ENCODE results near the gene PGAM2.

The PGAM2 gene

GRCh38 chr7:44086627-44087026 is 21.3 kb upstream of the PGAM2 start:
- Histone ChIP-seq H2BK12ac (ENCODE audit: low read length in 2 of 2) (no peak overlapping the region), H4K91ac (ENCODE audit: low read length) (no peak overlapping the region), H3K4me2 (ENCODE audit: low read length, poor library complexity, severe bottlenecking) (no peak overlapping the region), H2BK5ac (ENCODE audit: low read depth, low read length, poor library complexity, severe bottlenecking) (no peak overlapping the region), H3K79me1 (replicated peaks; ENCODE audit: low read length, poor library complexity, severe bottlenecking) (no peaks in the 10 kb centered on the region), H3K4me3 (ENCODE audit: insufficient read depth in 1 of 2, low read depth in 1 of 2, low read length in 2 of 2) (no peak overlapping the region), H3K9ac (ENCODE audit: low read length) (peak overlapping the region; percentile 92), H3K36me3 (ENCODE audit: control insufficient read depth in 1 of 2, insufficient read depth in 2 of 2, low read depth in 1 of 2, low read length in 2 of 2) (no peaks in the 10 kb centered on the region), H3K9me3 (ENCODE audit: control insufficient read depth, low read length) (no peaks in the 10 kb centered on the region), H2AFZ (ENCODE audit: low read depth, low read length) (no peak overlapping the region), H3K27me3 (ENCODE audit: control insufficient read depth in 1 of 2, insufficient read depth in 1 of 2, low read length in 2 of 2) (no peaks in the 10 kb centered on the region), H2AK5ac (ENCODE audit: low read length, severe bottlenecking) (peak overlapping the region; percentile 93), H3K18ac (ENCODE audit: low read depth in 1 of 2, low read length in 2 of 2) (no peak overlapping the region), H2BK120ac (ENCODE audit: low read depth, low read length) (no peak overlapping the region), H3K4ac (ENCODE audit: low read depth in 1 of 2, low read length in 2 of 2) (no peak overlapping the region), H3K4me1 (ENCODE audit: control insufficient read depth, insufficient read depth, low read depth, low read length) (peaks cover 30% of the 10 kb centered on the region), H3K14ac (ENCODE audit: low read length in 2 of 2) (no peak overlapping the region), H3K27ac (ENCODE audit: low read length, poor library complexity, severe bottlenecking) (peak overlapping the region; percentile 99), H3K23ac (ENCODE audit: low read length in 2 of 2) (no peak overlapping the region), H4K8ac (ENCODE audit: low read length) (no peak overlapping the region), H2BK15ac (ENCODE audit: low read depth, poor library complexity, severe bottlenecking) (no peak overlapping the region)
- DNase-seq: no peak
- WGBS: 92% methylated on average over 3 of the region's 3 CpGs

GRCh38 chr7:44085546-44085945 is 20.2 kb upstream of the PGAM2 start:
- Histone ChIP-seq H3K4me3 (ENCODE audit: insufficient read depth in 1 of 2, low read depth in 1 of 2, low read length in 2 of 2) (no peak overlapping the region), H3K27me3 (ENCODE audit: control insufficient read depth in 1 of 2, insufficient read depth in 1 of 2, low read length in 2 of 2) (no peaks in the 10 kb centered on the region), H3K36me3 (ENCODE audit: control insufficient read depth in 1 of 2, insufficient read depth in 2 of 2, low read depth in 1 of 2, low read length in 2 of 2) (peaks cover 6% of the 10 kb centered on the region in 2 experiments), H2BK5ac (ENCODE audit: low read depth, low read length, poor library complexity, severe bottlenecking) (peak overlapping the region; percentile 10), H3K9me3 (ENCODE audit: control insufficient read depth, low read length) (no peaks in the 10 kb centered on the region), H3K4me1 (ENCODE audit: control insufficient read depth, insufficient read depth, low read depth, low read length) (peaks cover 35% of the 10 kb centered on the region), H3K14ac (ENCODE audit: low read length in 2 of 2) (no peak overlapping the region), H3K23ac (ENCODE audit: low read length in 2 of 2) (no peak overlapping the region), H3K18ac (ENCODE audit: low read depth in 1 of 2, low read length in 2 of 2) (peak overlapping the region in 1 of 2 experiments; percentile 42), H4K91ac (ENCODE audit: low read length) (no peak overlapping the region), H3K27ac (ENCODE audit: low read length, poor library complexity, severe bottlenecking) (peak overlapping the region; percentile 89), H4K8ac (ENCODE audit: low read length) (no peak overlapping the region), H2BK120ac (ENCODE audit: low read depth, low read length) (no peak overlapping the region), H3K9ac (ENCODE audit: low read length) (peak overlapping the region; percentile 21), H2AFZ (ENCODE audit: low read depth, low read length) (no peak overlapping the region), H3K79me1 (replicated peaks; ENCODE audit: low read length, poor library complexity, severe bottlenecking) (peaks cover 6% of the 10 kb centered on the region), H2BK15ac (ENCODE audit: low read depth, poor library complexity, severe bottlenecking) (no peak overlapping the region), H3K4ac (ENCODE audit: low read depth in 1 of 2, low read length in 2 of 2) (no peak overlapping the region), H2BK12ac (ENCODE audit: low read length in 2 of 2) (no peak overlapping the region), H2AK5ac (ENCODE audit: low read length, severe bottlenecking) (peak overlapping the region; percentile 98), H3K4me2 (ENCODE audit: low read length, poor library complexity, severe bottlenecking) (no peak overlapping the region)
- 85% methylated on average over 3 of the region's 3 CpGs for WGBS
- DNase-seq: no peak

GRCh38 chr7:44084701-44085100 is 19.3 kb upstream of the PGAM2 start:
- peaks cover 44% of the 10 kb centered on the region for H3K4me1 ChIP-seq (ENCODE audit: control insufficient read depth, insufficient read depth, low read depth, low read length)
- H4K8ac ChIP-seq (ENCODE audit: low read length): no peak overlapping the region
- H3K79me1 ChIP-seq (replicated peaks; ENCODE audit: low read length, poor library complexity, severe bottlenecking): peaks cover 13% of the 10 kb centered on the region
- no peaks in the 10 kb centered on the region for H3K27me3 ChIP-seq (ENCODE audit: control insufficient read depth in 1 of 2, insufficient read depth in 1 of 2, low read length in 2 of 2)
- H4K91ac ChIP-seq (ENCODE audit: low read length): no peak overlapping the region
- H2BK12ac ChIP-seq (ENCODE audit: low read length in 2 of 2): no peak overlapping the region
- no peaks in the 10 kb centered on the region for H3K9me3 ChIP-seq (ENCODE audit: control insufficient read depth, low read length)
- no peak overlapping the region for H2BK5ac ChIP-seq (ENCODE audit: low read depth, low read length, poor library complexity, severe bottlenecking)
- no peak overlapping the region for H3K18ac ChIP-seq (ENCODE audit: low read depth in 1 of 2, low read length in 2 of 2)
- H3K4ac ChIP-seq (ENCODE audit: low read depth in 1 of 2, low read length in 2 of 2): no peak overlapping the region
- H2BK15ac ChIP-seq (ENCODE audit: low read depth, poor library complexity, severe bottlenecking): no peak overlapping the region
- 56% methylated on average over 4 of the region's 4 CpGs for WGBS
- no peak overlapping the region for H3K4me2 ChIP-seq (ENCODE audit: low read length, poor library complexity, severe bottlenecking)
- no peak for DNase-seq
- H3K23ac ChIP-seq (ENCODE audit: low read length in 2 of 2): no peak overlapping the region
- H3K14ac ChIP-seq (ENCODE audit: low read length in 2 of 2): no peak overlapping the region
- H3K36me3 ChIP-seq (ENCODE audit: control insufficient read depth in 1 of 2, insufficient read depth in 2 of 2, low read depth in 1 of 2, low read length in 2 of 2): peaks cover 14% of the 10 kb centered on the region in 2 experiments
- H2AK5ac ChIP-seq (ENCODE audit: low read length, severe bottlenecking): no peak overlapping the region
- H3K9ac ChIP-seq (ENCODE audit: low read length): peak overlapping the region; percentile 36
- no peak overlapping the region for H2BK120ac ChIP-seq (ENCODE audit: low read depth, low read length)
- H3K4me3 ChIP-seq (ENCODE audit: insufficient read depth in 1 of 2, low read depth in 1 of 2, low read length in 2 of 2): no peak overlapping the region
- H2AFZ ChIP-seq (ENCODE audit: low read depth, low read length): no peak overlapping the region
- peak overlapping the region; percentile 89 for H3K27ac ChIP-seq (ENCODE audit: low read length, poor library complexity, severe bottlenecking)

GRCh38 chr7:44083796-44084195 is 18.4 kb upstream of the PGAM2 start:
- H2BK120ac ChIP-seq (ENCODE audit: low read depth, low read length): no peak overlapping the region
- H4K8ac ChIP-seq (ENCODE audit: low read length): no peak overlapping the region
- H2BK12ac ChIP-seq (ENCODE audit: low read length in 2 of 2): no peak overlapping the region
- H3K23ac ChIP-seq (ENCODE audit: low read length in 2 of 2): no peak overlapping the region
- H3K14ac ChIP-seq (ENCODE audit: low read length in 2 of 2): no peak overlapping the region
- no peaks in the 10 kb centered on the region for H3K27me3 ChIP-seq (ENCODE audit: control insufficient read depth in 1 of 2, insufficient read depth in 1 of 2, low read length in 2 of 2)
- H3K4me3 ChIP-seq (ENCODE audit: insufficient read depth in 1 of 2, low read depth in 1 of 2, low read length in 2 of 2): peak overlapping the region in 1 of 2 experiments; percentile 79
- peaks cover 49% of the 10 kb centered on the region for H3K4me1 ChIP-seq (ENCODE audit: control insufficient read depth, insufficient read depth, low read depth, low read length)
- H3K4me2 ChIP-seq (ENCODE audit: low read length, poor library complexity, severe bottlenecking): no peak overlapping the region
- peak overlapping the region; percentile 14 for H4K91ac ChIP-seq (ENCODE audit: low read length)
- H2AFZ ChIP-seq (ENCODE audit: low read depth, low read length): peak overlapping the region; percentile 1
- H2BK5ac ChIP-seq (ENCODE audit: low read depth, low read length, poor library complexity, severe bottlenecking): no peak overlapping the region
- H3K9ac ChIP-seq (ENCODE audit: low read length): peak overlapping the region; percentile 89
- no peaks in the 10 kb centered on the region for H3K9me3 ChIP-seq (ENCODE audit: control insufficient read depth, low read length)
- peak overlapping the region; percentile 80 for H2AK5ac ChIP-seq (ENCODE audit: low read length, severe bottlenecking)
- DNase-seq: no peak
- peaks cover 22 to 23% of the 10 kb centered on the region in 2 experiments for H3K36me3 ChIP-seq (ENCODE audit: control insufficient read depth in 1 of 2, insufficient read depth in 2 of 2, low read depth in 1 of 2, low read length in 2 of 2)
- no peak overlapping the region for H3K18ac ChIP-seq (ENCODE audit: low read depth in 1 of 2, low read length in 2 of 2)
- H3K27ac ChIP-seq (ENCODE audit: low read length, poor library complexity, severe bottlenecking): peak overlapping the region; percentile 89
- WGBS: 100% methylated on average over 2 of the region's 3 CpGs
- no peak overlapping the region for H3K4ac ChIP-seq (ENCODE audit: low read depth in 1 of 2, low read length in 2 of 2)
- no peak overlapping the region for H2BK15ac ChIP-seq (ENCODE audit: low read depth, poor library complexity, severe bottlenecking)
- peaks cover 18% of the 10 kb centered on the region for H3K79me1 ChIP-seq (replicated peaks; ENCODE audit: low read length, poor library complexity, severe bottlenecking)
